ENCODE measurements around the gene CAPG.

DNA sequence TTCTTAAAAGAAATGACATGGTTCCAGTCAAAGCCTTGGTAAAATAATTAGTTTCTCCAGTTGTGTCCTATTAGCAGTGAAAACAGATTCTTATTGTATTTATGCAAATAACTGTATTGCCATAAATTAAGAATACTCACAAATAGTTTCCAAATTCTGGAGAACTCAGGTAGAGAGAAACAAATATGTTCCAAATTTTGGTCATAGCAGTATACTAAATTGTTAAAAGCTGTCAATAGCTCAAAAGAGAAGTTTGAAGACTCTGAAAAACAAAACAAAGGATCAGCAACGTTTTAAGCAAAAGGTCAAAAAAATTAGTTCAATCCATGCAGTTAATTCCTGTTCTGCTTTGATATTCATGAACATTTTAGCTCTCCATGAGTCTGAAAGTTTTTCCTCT, 30.1 kb downstream of the CAPG start:
- TF ChIP-seq TAF1 (IDR thresholded peaks at IDR 0.05; ENCODE audit: low read depth, low read length) (no peak), POLR2A (IDR thresholded peaks at IDR 0.05; ENCODE audit: low read depth, low read length) (no peak), POLR2AphosphoS5 (IDR thresholded peaks at IDR 0.05; ENCODE audit: low read depth, low read length) (no peak)

Measured in GM12891 (cell line).